K562 (cell line): ENCODE results near the gene NMT2. TPM values are rescaled to one million over a fixed set of nuclear protein-coding genes. Genes with fewer than 3 reads are reported as not detected.

Experiments used
- ARNT ChIP-seq, 2 experiments: fragments of 450-650 bp; IDR thresholded peaks; 2 replicates each; pipeline ENCODE4 v1.6.1; 2016; ENCODE audit warnings: mild to moderate bottlenecking in 1 of 2
- BMI1 ChIP-seq: fragments of 150-350 bp; IDR thresholded peaks from 2 replicates; pipeline ENCODE4 v1.6.1; 2014; ENCODE audit warnings: low read length
- CBX5 ChIP-seq: IDR thresholded peaks from 2 replicates; pipeline ENCODE4 v1.6.1; 2014; ENCODE audit warnings: low read depth, borderline replicate concordance
- ETV1 ChIP-seq: fragments of 450-650 bp; conservative IDR thresholded peaks from 2 replicates; pipeline ENCODE4 v1.6.1; 2016; ENCODE audit warnings: missing genetic modification characterization, control low read depth, low read depth, missing compliant biosample characterization
- FIP1L1 ChIP-seq: fragments of 200-400 bp; formaldehyde crosslinking; IDR thresholded peaks from 2 replicates; pipeline ENCODE4 v1.6.1; 2018; ENCODE audit warnings: mild to moderate bottlenecking, low read depth, low read length; ENCODE audit not compliant: poor library complexity, severe bottlenecking
- FOXM1 ChIP-seq, 2 experiments: fragments of 450-650 bp in 1 of 2; sonication (generic) in 1 of 2; formaldehyde crosslinking in 1 of 2; IDR thresholded peaks; 2 replicates each; pipeline versions ENCODE4 v1.6.1 to v1.9.0; 2017 to 2022; ENCODE audit warnings: low read depth in 2 of 2, mild to moderate bottlenecking in 2 of 2, missing genetic modification reagents in 1 of 2, moderate library complexity in 1 of 2
- HDAC2 ChIP-seq: fragments of 450-650 bp; IDR thresholded peaks from 2 replicates; pipeline ENCODE4 v1.6.1; 2016; ENCODE audit warnings: mild to moderate bottlenecking
- KAT2B ChIP-seq: IDR thresholded peaks from one replicate; pipeline ENCODE4 v1.6.1; 2012; ENCODE audit warnings: low read depth, mild to moderate bottlenecking, control low read depth, inconsistent platforms, low read length, moderate library complexity
- KDM5B ChIP-seq: fragments of 200-600 bp; sonication (generic); IDR thresholded peaks from 2 replicates; pipeline ENCODE4 v1.6.1; 2012; ENCODE audit warnings: low read depth, mild to moderate bottlenecking, moderate library complexity, low read length, control low read depth, inconsistent platforms; ENCODE audit not compliant: insufficient replicate concordance
- POLR2G ChIP-seq: fragments of 200-400 bp; formaldehyde crosslinking; IDR thresholded peaks from 2 replicates; pipeline ENCODE4 v1.6.1; 2017; ENCODE audit warnings: low read depth, mild to moderate bottlenecking, antibody characterized with exemption, low read length, moderate library complexity
- RCOR1 ChIP-seq, 2 experiments: IDR thresholded peaks; 2 replicates each; pipeline ENCODE4 v1.6.1; 2012; ENCODE audit warnings: low read depth in 2 of 2, low read length in 2 of 2, borderline replicate concordance in 1 of 2, improper control_type of control experiment in 1 of 2
- TARDBP ChIP-seq: fragments of 450-650 bp; IDR thresholded peaks from 2 replicates; pipeline ENCODE4 v1.6.1; 2016
- ZNF224 ChIP-seq: sonication (generic); formaldehyde crosslinking; IDR thresholded peaks from 2 replicates; pipeline ENCODE4 v1.8.0; 2022; ENCODE audit warnings: mild to moderate bottlenecking, missing genetic modification reagents
- ZNF354B ChIP-seq: fragments of 250-450 bp; sonication (Bioruptor Pico); IDR thresholded peaks from 2 replicates; pipeline ENCODE4 v1.4.0; 2020
- ZNF830 ChIP-seq: fragments of 250-450 bp; sonication (Bioruptor Pico); IDR thresholded peaks from 2 replicates; pipeline ENCODE4 v1.5.0; 2021; ENCODE audit warnings: mild to moderate bottlenecking
- polyA plus RNA-seq, 8 experiments: library from polyadenylated mRNA; depleted of rRNA in 4 of 8; stranded (reverse) in 5 of 8; unstranded in 3 of 8; fragments of >200 nt; fragmentation: Nextera tagmentation in 2 of 8; fragmentation: Illumina TruSeq in 1 of 8; extraction: Ambion mirVana in 2 of 8; extraction: Trizol in 1 of 8; gene quantifications; 2 replicates each; pipeline versions ENCODE4 v1.2.1 to v1.2.3, GENCODE V29; 2011 to 2014; ENCODE audit warnings: inconsistent platforms in 1 of 8, missing spikeins in 1 of 8
- total RNA-seq, 7 experiments: library from RNA; depleted of rRNA in 6 of 7; stranded (reverse); fragments of >200 nt in 6 of 7; fragmentation: Illumina TruSeq in 2 of 7; extraction: Trizol in 2 of 7; gene quantifications; 2 replicates each; pipeline versions ENCODE4 v1.2.1 to v1.2.3, GENCODE V29; 2011 to 2021; ENCODE audit warnings: low replicate concordance in 1 of 7
- TF ChIP-seq, protein P1 (sequence below): fragments of 250-450 bp; sonication (Bioruptor Pico); IDR thresholded peaks from 2 replicates; pipeline ENCODE4 v1.4.0; 2020
- TF ChIP-seq, protein P2 (sequence below): fragments of 200-800 bp; sonication (Bioruptor generic); IDR thresholded peaks from 2 replicates; pipeline ENCODE4 v1.6.1; 2017; ENCODE audit warnings: missing genetic modification characterization, missing compliant biosample characterization
- TF ChIP-seq, protein P3 (sequence below), 2 experiments: fragments of 450-650 bp in 1 of 2; sonication (generic) in 1 of 2; formaldehyde crosslinking in 1 of 2; IDR thresholded peaks in 1 of 2; conservative IDR thresholded peaks in 1 of 2; 2 replicates each; pipeline versions ENCODE4 v1.6.1 to v1.8.1; 2016 to 2023; ENCODE audit warnings: mild to moderate bottlenecking in 2 of 2, moderate library complexity in 2 of 2, inconsistent platforms in 1 of 2, missing genetic modification reagents in 1 of 2

NMT2 gene
- total and polyA plus RNA-seq, 9 of the 15 experiments (the other 6 are each of a cell fraction or from before 2014, with no cell fraction given) = 5.2 to 15.9 (median 10.8) TPM

DNA sequence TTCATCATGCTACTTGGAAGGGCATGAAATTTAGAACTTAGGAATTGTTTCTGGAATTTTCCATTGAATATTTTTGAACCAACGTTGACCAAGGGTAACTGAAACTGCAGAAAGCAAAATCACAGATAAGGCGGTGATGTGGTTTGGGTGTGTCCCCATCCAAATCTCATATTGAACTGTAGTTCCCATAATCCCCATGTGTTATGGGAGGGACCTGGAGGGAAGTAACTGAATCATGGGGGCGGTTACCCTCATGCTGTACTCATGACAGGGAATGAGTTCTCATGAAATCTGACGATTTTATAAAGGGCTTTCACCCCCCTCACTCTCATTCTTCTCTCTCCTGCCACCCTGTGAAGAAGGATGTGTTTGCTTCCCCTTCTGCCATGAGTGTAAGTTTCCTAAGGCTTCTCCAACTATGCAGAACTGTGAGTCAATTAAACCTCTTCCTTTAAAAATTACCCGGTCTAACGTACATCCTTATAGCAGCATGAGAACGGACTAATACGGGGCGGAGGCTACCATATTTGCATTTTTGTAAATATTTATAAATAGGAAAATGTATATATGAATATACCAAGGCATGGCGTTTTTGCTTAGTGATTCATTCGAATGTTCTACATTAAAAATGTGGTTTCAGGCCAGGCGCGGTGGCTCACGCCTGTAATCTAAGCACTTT lies 12.4 kb downstream of the NMT2 start (continued):
- TF ChIP-seq, protein P1, sequence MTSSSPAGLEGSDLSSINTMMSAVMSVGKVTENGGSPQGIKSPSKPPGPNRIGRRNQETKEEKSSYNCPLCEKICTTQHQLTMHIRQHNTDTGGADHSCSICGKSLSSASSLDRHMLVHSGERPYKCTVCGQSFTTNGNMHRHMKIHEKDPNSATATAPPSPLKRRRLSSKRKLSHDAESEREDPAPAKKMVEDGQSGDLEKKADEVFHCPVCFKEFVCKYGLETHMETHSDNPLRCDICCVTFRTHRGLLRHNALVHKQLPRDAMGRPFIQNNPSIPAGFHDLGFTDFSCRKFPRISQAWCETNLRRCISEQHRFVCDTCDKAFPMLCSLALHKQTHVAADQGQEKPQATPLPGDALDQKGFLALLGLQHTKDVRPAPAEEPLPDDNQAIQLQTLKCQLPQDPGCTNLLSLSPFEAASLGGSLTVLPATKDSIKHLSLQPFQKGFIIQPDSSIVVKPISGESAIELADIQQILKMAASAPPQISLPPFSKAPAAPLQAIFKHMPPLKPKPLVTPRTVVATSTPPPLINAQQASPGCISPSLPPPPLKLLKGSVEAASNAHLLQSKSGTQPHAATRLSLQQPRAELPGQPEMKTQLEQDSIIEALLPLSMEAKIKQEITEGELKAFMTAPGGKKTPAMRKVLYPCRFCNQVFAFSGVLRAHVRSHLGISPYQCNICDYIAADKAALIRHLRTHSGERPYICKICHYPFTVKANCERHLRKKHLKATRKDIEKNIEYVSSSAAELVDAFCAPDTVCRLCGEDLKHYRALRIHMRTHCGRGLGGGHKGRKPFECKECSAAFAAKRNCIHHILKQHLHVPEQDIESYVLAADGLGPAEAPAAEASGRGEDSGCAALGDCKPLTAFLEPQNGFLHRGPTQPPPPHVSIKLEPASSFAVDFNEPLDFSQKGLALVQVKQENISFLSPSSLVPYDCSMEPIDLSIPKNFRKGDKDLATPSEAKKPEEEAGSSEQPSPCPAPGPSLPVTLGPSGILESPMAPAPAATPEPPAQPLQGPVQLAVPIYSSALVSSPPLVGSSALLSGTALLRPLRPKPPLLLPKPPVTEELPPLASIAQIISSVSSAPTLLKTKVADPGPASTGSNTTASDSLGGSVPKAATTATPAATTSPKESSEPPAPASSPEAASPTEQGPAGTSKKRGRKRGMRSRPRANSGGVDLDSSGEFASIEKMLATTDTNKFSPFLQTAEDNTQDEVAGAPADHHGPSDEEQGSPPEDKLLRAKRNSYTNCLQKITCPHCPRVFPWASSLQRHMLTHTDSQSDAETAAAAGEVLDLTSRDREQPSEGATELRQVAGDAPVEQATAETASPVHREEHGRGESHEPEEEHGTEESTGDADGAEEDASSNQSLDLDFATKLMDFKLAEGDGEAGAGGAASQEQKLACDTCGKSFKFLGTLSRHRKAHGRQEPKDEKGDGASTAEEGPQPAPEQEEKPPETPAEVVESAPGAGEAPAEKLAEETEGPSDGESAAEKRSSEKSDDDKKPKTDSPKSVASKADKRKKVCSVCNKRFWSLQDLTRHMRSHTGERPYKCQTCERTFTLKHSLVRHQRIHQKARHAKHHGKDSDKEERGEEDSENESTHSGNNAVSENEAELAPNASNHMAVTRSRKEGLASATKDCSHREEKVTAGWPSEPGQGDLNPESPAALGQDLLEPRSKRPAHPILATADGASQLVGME (CRISPR knock-in tag) = no peak
- TF ChIP-seq, protein P2, sequence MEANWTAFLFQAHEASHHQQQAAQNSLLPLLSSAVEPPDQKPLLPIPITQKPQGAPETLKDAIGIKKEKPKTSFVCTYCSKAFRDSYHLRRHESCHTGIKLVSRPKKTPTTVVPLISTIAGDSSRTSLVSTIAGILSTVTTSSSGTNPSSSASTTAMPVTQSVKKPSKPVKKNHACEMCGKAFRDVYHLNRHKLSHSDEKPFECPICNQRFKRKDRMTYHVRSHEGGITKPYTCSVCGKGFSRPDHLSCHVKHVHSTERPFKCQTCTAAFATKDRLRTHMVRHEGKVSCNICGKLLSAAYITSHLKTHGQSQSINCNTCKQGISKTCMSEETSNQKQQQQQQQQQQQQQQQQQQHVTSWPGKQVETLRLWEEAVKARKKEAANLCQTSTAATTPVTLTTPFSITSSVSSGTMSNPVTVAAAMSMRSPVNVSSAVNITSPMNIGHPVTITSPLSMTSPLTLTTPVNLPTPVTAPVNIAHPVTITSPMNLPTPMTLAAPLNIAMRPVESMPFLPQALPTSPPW (CRISPR knock-in tag) = peak; percentile 48; the same call in 1 of the 2 replicates
- TF ChIP-seq ZNF354B (CRISPR knock-in tag) (no peak), ZNF830 (CRISPR knock-in tag) (no peak), BMI1 (no peak), TARDBP (no peak), RCOR1 (IDR thresholded peaks at IDR 0.05; ENCODE audit: borderline replicate concordance in 1 of 2, low read depth in 2 of 2, low read length in 2 of 2) (peak in 1 of 2 experiments; percentile 93; a peak in 1 of 4 replicates), ETV1 (tag) (no peak), CBX5 (no peak), ZNF224 (CRISPR knock-in tag) (no peak), KAT2B (no peak), HDAC2 (peak; percentile 36; the same call in 1 of the 2 replicates), FOXM1 (IDR thresholded peaks at IDR 0.05; ENCODE audit: low read depth) (no peak), FOXM1 (CRISPR knock-in tag; IDR thresholded peaks at IDR 0.05; ENCODE audit: low read depth) (no peak), ARNT (IDR thresholded peaks at IDR 0.05) (no peak), FIP1L1 (no peak), KDM5B (no peak), POLR2G (no peak)
- TF ChIP-seq, protein P3, sequence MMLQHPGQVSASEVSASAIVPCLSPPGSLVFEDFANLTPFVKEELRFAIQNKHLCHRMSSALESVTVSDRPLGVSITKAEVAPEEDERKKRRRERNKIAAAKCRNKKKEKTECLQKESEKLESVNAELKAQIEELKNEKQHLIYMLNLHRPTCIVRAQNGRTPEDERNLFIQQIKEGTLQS (IDR thresholded peaks at IDR 0.05) = peak; percentile 7; the same call in 1 of the 2 replicates
- TF ChIP-seq, protein P3 (CRISPR knock-in tag; conservative IDR thresholded peaks at IDR 0.05) = no peak
